Brain pericyte (primary cell): Measurements from ENCODE around the gene ASCL2.

ENCODE experiments used
- DNase-seq: peaks from one replicate; pipeline ENCODE4 v3.0.0-alpha.2; 2012; ENCODE audit warnings: low read depth, low spot score

ASCL2 gene, protein sequence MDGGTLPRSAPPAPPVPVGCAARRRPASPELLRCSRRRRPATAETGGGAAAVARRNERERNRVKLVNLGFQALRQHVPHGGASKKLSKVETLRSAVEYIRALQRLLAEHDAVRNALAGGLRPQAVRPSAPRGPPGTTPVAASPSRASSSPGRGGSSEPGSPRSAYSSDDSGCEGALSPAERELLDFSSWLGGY

DNA sequence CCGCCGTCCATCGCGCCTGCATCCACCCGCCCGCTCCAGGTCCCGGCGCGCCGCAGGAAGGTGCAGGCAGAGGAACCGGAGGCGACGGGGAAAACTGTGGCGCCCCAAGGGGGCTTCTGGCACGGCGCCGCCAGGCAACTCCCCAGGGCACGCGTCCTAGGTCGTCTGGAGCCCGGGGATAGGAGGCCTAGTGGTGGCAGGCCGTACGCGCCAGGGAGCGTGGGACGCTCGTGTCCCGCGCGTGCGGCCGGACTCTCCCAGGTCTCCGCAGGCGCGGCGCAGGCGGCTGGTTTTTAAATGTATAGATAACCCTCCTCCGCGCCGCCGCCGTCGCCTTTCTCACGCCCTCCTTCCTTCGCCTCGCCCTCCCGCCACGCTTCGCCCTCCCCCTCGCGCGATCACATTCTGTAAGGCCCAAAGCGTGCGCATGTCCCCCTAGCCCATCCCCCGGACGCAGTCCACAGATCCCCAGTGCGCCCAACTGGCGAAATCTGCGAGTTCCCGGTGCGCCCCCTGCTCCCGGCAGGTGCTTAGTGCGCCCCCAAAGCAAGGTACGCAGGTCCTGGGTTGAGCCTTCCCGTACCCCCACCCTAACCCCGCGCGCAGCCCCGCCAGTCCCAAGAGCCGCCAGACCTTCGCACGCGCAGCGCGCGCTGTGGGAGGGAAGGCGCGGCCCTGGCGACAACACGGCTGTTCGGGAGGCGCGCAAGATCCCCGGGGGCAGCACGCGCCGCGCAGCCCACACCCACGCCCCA is at the start of gene ASCL2:
Gene ASCL2 (minus strand): TSS at position 267 of the 755 bp plus-strand sequence. CDS start 256 bp downstream, at position 11.
- DNase-seq: no peak

DNA sequence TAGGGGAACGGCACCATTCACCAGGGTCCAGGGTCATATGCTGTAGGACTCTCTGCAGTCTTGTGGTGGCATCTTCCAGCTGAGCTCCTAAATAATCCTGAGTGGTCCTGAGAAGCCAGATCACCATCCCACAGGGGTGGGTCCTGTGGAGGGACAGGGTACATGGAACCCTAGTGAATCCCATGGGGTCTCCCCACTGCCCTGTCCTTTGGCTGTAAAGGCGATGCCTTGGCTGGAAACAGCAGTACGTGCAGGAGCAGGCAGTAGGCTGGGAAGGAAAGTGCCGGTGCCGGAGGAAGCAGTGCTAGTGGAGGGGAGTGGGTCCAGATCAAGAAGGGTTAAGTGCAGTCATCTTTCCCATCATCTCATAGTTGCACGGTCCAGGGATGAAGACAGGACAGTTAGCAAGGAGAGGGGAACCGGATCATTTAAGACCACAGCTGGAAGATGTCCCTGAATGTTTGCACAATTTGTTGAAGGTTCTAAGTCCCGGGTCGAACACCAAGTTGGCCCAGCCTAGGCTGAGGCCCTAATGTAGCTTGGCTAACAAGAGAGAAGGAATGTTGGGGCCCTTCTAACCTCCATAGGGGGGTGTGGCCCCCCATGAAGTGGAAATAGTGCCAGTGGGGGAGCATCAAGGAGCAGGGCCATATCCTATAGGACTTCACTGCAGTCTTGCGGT is 49.5 kb upstream of the ASCL2 start:
- no peak for DNase-seq

DNA sequence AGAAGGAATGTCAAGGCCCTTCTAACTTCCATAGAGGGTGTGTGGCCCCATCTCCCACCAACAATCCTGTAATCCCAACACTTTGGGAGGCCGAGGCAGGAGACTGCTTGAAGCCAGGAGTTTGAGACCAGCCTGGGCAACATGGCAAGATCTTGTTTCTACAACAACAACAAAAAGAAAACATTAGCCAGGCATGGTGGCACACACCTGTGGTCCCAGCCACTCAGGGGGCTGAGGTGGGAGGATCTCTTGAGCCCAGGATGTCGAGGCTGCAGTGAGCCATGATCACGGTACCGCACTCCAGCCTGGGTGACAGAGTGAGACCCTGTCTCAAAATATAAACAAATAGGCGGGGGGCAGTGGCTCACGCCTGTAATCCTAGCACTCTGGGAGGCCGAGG is 48.3 kb upstream of the ASCL2 start:
- DNase-seq: no peak

DNA sequence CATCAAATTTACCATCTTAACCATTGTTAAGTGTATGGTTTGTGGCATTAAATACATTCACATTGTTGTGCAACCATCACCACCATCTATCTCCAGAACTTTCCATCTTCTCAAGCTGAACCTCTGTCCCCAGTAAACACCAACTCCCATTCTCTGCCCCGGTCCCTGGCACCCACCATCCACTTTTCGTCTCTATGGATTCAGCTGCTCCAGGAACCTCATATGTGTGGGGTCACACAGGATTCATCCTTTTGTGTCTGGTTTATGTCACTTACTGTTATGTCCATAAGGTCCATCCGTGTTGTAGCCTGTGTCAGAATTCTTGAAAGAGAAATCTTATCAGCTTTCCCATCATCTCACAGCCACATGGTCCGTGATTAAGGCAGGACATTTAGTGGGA is 47.7 kb upstream of the ASCL2 start:
- DNase-seq: no peak

DNA sequence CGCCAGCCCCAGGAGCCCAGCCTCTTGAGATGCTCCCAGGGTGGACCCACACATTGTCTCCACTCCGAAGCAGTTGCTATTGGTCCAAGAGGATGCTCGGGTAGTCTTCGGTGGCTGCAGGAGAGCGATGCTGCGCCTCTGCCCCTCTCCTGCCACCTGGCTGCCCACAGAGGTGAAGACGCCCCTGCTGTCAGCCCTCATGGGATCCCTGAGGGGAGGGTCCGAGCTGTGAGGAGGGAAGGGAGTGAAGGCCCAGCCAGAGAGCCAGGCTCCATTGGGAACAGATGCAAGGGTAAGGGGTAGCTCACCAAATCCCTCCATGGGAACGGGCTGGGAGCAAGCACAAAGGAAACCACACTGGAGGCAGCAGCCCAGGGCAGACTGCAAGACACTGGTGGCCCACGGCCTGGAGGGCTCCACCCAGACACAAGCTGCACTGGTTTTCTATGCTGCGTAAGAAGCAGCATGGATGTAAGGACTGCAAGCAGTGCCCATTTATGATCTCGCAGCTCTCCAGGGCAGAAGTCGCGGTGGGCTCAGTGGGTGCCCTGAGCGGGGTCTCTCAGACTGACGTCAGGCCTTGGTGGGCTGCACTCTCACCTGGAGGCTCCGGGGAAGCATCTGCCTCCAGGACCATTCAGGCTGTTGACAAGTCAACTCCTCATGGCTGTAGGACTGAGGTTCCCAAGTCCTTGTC is 47.1 kb upstream of the ASCL2 start:
- DNase-seq: no peak

DNA sequence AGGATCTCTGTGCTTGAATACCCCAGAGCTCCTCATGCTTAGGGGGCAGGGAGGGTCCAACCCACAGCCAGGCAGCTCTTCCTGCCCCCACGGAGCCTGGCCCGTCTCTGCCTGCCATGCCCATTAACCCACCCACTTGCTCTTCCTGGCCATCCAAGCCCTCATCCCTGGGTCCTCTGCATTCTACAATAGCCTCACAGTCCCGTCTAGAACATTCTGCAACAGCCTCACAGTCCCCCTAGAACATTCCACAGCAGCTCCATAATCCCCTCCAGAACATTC is 46.5 kb upstream of the ASCL2 start:
- no peak for DNase-seq

DNA sequence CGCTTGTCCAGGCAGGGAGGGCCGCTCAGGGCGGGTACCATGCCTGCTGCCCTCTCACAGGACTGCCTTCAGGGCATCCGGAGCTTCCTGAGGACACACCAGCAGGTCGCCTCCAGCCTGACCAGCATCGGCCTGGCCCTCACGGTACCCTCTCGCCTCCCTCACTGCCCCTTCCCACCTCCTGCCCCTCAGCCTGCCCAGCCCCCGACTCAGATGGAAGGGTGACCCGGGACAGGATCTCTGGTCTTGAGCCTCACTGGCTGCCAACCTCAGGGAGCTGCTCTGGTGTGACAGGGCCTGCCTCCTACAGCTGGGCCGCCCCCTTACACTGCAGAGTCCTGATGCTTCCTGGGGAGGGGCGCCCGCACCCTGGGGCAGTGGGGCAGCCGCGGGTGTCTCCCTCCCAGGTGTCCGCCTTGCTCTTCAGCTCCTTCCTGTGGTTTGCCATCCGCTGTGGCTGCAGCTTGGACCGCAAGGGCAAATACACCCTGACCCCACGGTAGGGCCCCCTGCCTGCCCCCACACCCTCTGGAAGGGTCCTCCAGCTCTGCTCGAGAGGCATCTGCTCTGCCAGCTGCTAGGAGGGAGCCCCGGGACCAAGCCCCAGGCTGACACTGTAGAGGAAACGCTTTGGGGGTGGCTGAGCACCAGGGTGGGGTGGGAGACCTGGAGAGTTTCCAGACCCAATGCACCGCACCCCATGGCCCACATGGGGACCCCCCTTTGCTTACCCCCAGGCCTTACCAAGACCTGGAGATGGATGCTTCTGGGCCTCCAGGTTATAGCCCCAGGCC is 46.0 kb upstream of the ASCL2 start:
- DNase-seq: no peak

DNA sequence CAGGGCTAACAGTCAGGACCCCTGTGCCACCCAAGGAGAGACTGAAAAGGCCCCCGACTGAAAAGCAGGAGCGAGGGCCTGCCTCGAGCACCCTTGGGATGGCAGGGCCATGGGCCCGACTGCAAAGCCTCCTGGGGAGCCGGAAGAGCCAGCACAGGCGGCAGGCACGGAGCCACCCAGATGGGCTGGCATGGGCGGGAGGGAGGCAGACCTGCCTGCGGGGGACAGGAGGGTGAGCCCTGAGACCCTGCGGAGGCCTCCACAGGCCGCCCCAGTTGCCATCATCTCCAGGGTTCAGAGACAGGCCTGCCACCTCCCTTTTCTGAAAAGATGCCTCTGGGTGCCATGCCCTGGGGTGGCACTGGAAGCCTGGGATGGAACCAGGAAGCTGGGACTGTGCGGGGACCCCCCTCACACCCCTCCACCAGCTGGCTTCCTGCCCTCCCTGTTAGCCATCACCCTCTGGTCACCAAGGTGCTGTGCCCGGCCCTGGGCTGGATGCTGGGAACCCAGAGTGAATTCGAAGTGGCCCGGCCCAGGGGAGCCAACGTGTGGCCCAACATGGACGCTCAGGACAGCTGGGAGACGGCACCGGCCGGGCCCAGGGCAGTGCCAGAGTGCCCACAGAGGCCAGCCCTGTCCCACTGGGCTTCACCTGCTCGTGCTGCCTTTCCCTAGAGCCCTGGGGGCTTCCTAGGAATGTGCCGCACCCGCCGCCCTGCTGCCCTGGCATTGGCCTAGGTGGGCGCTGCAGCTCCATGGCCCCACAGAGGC is 45.2 kb upstream of the ASCL2 start:
- no peak for DNase-seq

DNA sequence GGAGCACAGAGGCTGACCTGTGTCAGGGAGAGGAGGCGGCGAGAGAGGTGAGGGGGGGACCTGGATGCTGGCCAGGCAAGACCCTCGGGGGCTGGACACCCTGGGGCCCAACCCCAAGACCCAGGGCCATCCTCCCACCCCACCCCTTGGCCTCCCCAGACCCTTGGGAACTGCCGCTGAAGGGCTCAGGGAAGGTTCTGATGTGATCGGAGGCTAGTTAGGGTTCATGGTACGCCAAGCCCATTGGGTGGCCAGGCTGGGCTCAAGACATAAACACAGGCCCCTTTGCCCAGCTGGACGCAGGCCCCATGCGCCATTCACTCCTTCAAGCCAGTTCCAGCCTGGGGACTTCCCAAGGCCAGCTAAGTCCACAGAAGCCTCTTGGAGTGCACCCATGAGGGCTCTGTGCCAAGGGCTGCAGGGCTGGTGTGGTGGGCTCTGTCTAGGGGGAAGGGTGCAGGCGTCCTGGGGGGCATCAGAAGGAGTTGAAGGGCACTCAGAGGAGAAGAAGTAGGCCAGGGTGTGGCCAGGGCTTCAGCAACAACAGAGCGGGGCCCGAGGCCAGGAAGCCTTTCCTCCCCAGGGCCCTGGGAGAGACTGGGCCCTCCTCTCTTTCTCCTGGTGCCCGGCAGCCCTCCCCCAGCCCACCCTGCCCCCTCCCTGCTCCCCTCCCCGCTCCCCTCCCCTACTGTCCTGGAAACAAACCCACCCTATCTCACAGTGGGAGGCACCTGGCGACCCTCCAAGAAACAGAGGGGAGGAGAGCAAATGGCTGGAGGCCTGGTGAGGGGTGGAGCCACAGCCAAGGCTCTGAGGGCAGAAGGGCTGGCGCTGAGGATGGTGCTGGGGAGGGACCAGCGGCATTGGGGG is 44.4 kb upstream of the ASCL2 start:
- DNase-seq: peak; percentile 66

DNA sequence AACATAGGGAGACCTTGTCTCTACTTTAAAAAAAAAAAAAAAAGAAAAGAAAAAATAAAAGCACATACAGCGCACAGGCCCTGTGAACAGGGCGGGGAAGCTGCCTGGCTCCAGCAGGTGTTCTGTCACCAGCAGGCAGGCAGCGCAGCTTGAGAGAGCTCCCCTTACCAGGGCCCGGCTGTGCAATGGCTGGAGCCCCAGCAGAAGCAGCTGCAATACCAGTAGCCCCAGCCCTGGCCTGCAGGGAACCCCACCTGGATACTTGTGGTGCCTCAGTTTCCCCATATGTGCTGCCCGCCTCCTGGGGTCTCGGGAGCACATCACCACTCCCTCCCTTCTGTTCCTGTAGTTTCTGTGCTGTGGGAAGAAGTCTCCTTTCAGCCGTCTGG is 43.7 kb upstream of the ASCL2 start:
- no peak for DNase-seq

DNA sequence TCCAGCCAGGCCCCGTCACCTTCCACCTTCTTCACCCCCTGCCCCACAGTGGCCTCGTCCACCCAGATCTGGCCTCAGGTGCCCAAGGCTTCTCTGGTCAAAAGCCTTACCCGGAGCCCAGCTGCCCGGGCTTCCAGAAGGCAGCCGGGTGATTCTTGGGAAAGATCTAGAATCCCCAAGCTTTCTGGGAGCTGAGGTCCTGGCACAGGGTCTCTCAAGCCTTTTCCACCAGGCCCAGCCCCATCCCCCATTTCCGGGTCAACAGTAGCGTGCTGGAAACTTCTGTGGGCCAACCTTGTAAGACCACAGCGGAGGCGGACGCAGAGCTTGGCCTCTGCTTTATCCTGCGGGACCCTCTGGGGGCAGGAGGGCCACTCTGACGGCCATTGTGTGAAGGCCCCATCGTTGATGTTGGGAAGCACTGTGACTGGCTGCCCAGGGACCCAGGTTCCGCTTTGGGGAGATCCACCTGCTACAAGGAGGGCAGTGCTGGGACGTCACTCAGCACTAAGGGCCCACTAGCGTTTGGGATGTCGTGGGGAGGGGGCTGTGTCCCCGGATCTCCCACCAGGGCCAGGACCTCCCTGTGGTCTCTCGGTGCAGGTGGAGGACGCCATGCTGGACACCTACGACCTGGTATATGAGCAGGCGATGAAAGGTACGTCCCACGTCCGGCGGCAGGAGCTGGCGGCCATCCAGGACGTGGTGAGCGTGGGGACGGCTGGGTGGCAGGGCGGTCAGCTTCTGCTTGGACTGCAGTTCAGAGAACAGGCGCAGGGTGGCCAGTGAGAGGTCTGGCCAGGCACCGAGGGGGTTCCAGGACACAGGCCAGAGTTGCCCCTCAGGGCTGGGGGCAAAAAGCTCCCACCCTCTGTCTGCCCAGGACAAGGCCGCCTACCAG is 42.9 kb upstream of the ASCL2 start:
- no peak for DNase-seq

DNA sequence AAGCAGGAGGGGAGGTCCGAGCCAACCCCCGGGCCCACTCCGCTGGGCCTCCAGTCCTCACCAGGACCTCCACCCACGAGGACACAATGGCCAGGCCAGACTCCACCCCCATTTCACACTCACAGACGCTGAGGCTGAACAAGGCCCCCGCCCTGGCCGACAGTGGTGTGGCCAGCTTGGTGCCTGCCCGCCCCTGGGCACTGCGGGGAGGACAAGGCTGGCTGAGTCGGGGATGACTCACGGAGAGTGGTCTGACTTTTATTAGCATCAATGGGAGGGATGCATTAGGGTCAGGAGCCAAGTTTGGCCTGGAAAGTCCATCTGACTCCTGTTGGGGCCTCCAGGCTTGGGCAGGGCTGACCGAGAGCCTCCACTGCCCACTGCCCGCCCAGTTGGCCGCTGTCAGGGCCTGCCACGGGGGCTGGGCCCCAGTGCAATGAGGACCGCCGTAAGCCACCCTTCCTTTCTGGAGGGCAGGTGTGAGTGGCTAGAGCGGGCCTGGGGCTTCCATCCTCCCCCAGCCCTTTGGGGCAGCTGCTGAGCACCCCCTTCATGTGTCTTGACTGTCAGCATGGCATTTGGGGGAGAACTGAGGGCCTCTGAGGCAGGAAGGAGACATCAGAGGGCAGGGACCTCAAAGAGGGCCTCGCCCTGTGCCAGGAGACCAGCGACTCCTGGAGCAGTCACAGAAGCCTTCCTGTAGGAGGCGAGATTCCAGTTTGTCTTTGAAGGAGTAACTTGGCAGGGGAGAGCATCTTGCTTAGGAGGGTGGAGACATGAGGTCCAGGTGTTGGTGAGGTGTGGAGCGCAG is 42.0 kb upstream of the ASCL2 start:
- DNase-seq: no peak

DNA sequence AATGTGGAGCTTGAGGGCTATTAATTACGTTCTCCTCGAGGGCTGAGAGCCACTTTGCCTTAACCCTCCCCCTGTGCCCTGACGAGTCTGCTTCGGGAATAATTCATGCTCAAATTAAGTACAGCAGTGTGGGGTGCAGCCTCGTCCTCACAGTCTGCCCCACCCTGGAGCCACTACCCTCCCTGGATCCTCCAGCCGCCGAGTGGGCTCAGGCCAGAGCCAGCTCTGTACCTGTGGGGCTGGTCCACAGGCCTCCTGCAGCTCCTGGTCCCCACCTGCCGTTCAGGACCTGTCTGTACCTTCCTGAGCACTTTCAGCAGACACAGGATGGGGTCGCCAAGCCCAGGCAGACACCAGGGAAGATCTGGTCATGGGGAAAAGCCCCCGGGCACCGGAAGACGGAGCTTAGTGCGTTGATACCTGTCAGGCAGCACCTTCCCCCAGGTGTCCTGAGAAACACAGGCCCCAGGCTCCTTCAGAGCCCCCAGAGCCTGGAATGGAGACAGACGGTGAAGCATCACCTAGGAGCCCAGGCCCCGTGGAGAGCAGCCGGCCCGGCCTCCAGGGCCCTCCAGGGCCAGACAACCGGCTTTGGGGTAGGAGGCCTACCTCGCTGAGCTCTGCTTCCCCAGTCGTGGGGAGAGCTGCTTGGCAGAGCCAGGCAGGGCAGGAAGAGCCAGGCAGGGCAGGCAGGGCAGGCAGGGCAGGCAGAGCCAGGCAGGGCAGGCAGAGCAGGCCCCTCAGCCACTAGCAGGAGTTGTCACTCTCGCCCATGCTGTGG is 41.2 kb upstream of the ASCL2 start:
- DNase-seq: no peak

DNA sequence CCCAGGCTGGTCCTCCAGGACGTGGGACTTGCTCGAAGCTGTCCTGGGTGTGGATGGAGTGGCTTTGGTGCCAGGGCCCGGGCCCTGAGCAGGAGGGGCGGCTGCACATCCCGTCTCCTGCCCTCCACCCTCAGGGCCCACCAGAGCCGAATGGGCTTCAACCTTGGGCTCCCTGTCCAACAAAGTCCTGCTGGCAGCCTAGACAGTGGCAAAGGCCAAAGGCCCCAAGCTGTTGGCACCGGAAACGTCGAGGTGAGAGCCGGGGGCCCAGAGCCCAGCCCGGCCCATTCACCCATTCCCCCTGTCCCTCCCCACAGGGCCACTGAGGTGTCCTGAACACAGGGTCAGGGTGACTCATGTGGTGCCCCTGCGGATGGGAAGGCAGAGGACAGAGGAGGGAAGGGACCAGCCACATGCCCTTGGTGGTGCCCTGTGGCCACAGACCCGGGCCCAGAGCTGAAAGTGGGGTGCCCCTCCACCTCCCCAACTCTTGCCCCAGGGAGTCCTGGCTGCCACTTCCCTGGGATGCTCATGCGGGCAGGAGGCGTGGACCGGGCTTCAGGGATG is 40.5 kb upstream of the ASCL2 start:
- no peak for DNase-seq

DNA sequence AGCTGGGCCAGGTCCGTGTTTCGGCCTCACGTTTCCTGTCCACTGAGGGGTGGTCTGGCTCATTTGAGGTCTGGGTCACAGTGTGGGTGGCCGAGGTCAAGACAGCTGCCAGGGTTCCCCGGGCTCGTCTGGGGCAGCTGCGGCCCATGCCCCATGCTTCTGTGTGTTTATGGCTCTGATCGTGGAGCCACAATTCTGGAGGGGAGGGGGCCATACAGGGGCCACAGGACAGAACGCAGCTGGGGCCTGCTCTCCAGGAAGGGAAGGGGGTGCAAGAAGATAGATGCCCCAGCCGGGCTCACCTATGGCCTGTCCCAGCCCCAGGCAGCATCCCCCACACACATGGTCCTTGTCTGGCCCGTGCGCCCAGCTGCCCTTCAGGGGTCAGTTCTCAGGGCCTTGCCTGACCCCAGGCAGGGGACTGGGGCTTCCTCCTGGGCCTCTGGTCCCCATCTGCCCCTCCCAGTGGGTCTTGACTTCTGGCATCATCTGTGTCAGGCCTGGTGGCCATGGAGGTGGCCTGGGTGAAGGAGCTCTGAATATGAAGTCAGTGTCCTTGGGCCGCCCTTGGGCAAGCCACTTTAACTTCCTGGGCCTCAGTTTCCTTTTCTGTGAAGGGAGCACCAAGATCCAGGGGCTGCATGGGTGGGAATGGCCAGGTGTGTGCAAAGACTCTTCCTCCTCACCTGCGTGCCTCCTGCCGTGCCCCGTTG is 39.8 kb upstream of the ASCL2 start:
- DNase-seq: no peak
